ENCODE data around the gene ZNF407. TPM values are rescaled to one million over a fixed set of nuclear protein-coding genes. Genes with fewer than 3 reads are reported as not detected.

ZNF407 gene
- total RNA-seq, 1 donor from 2014 or later, result 24.9 TPM

GRCh38 chr18:74571895-74572680, 25.6 kb upstream of the ZNF407 start:
- no peak for TF ChIP-seq CTCF (IDR thresholded peaks at IDR 0.05; ENCODE audit: unreplicated experiment)
- H3K4me3 Mint-ChIP-seq, result no peak overlapping the region
- no peak overlapping the region for H3K27ac Mint-ChIP-seq

GRCh38 chr18:74573053-74573452, 24.6 kb upstream of the ZNF407 start:
- Mint-ChIP-seq H3K4me3 (no peak overlapping the region), H3K4me1 (peaks cover 41% of the 10 kb centered on the region), H3K9me3 (peaks cover 16% of the 10 kb centered on the region), H3K27me3 (ENCODE audit: low read depth) (peaks cover 31% of the 10 kb centered on the region), H3K27ac (no peak overlapping the region), H3K36me3 (no peaks in the 10 kb centered on the region)
- DNase-seq (ENCODE audit: low spot score in 2 of 2, unreplicated experiment in 2 of 2), result no peak
- no peak for TF ChIP-seq CTCF (IDR thresholded peaks at IDR 0.05; ENCODE audit: unreplicated experiment)

More at GRCh38 chr18:74571895-74572680, 25.6 kb upstream of the ZNF407 start:
- no peak for DNase-seq (ENCODE audit: low spot score in 2 of 2, unreplicated experiment in 2 of 2)
- Mint-ChIP-seq H3K36me3 (peaks cover 4% of the 10 kb centered on the region), H3K27me3 (ENCODE audit: low read depth) (peaks cover 39% of the 10 kb centered on the region), H3K9me3 (peaks cover 25% of the 10 kb centered on the region), H3K4me1 (peaks cover 33% of the 10 kb centered on the region)

- Mint-ChIP-seq H3K4me3 (no peak overlapping the region), H3K9me3 (no peaks in the 10 kb centered on the region), H3K27me3 (ENCODE audit: low read depth) (peaks cover 24% of the 10 kb centered on the region), H3K36me3 (no peaks in the 10 kb centered on the region), H3K27ac (peak overlapping the region; percentile 19), H3K4me1 (peaks cover 47% of the 10 kb centered on the region)
- no peak for TF ChIP-seq CTCF (IDR thresholded peaks at IDR 0.05; ENCODE audit: unreplicated experiment)
- DNase-seq (ENCODE audit: low spot score in 2 of 2, unreplicated experiment in 2 of 2), result no peak
These were observed 22.8 kb upstream of the ZNF407 start for GRCh38 chr18:74574916-74575315.

GRCh38 chr18:74577019-74577418, 20.7 kb upstream of the ZNF407 start:
- H3K27me3 Mint-ChIP-seq (ENCODE audit: low read depth), result peaks cover 12% of the 10 kb centered on the region
- H3K27ac Mint-ChIP-seq, result no peak overlapping the region
- no peak for TF ChIP-seq CTCF (IDR thresholded peaks at IDR 0.05; ENCODE audit: unreplicated experiment)
- H3K36me3 Mint-ChIP-seq, result no peaks in the 10 kb centered on the region
- H3K4me1 Mint-ChIP-seq, result peaks cover 39% of the 10 kb centered on the region
- DNase-seq (ENCODE audit: low spot score in 2 of 2, unreplicated experiment in 2 of 2), result no peak
- H3K9me3 Mint-ChIP-seq, result no peaks in the 10 kb centered on the region
- no peak overlapping the region for H3K4me3 Mint-ChIP-seq

GRCh38 chr18:74579496-74580065, 18.1 kb upstream of the ZNF407 start:
- DNase-seq (ENCODE audit: low spot score in 2 of 2, unreplicated experiment in 2 of 2), result no peak
- no peaks in the 10 kb centered on the region for H3K9me3 Mint-ChIP-seq
- no peak overlapping the region for H3K27ac Mint-ChIP-seq
- peaks cover 32% of the 10 kb centered on the region for H3K4me1 Mint-ChIP-seq
- no peaks in the 10 kb centered on the region for H3K36me3 Mint-ChIP-seq
- TF ChIP-seq CTCF (IDR thresholded peaks at IDR 0.05; ENCODE audit: unreplicated experiment), result no peak
- peaks cover 19% of the 10 kb centered on the region for H3K27me3 Mint-ChIP-seq (ENCODE audit: low read depth)
- H3K4me3 Mint-ChIP-seq, result no peak overlapping the region

All from mesothelial cell of epicardium (in vitro differentiated cells).